Transverse colon (tissue), 4 donors: Measurements from ENCODE around the gene C4orf51. TPM values are rescaled to one million over a fixed set of nuclear protein-coding genes. Genes with fewer than 3 reads are reported as not detected.

ENCODE experiments used
- DNase-seq: peaks from one replicate; pipeline ENCODE4 v3.0.0-alpha.2; 2019
- H3K27ac ChIP-seq, 4 donors: fragments of 200-600 bp; sonication (generic); 2 replicates each; pipeline ENCODE4 v1.5.1; 2016 to 2018; ENCODE audit warnings: inconsistent platforms in 4 of 4
- H3K27me3 ChIP-seq: fragments of 200-600 bp; sonication (generic); 2 replicates; pipeline ENCODE4 v1.5.1; 2017; ENCODE audit warnings: inconsistent platforms
- H3K36me3 ChIP-seq, 4 donors: fragments of 200-600 bp; sonication (generic); 2 replicates each; pipeline ENCODE4 v1.5.1; 2017 to 2019; ENCODE audit warnings: inconsistent platforms in 4 of 4
- H3K4me1 ChIP-seq, 4 donors: fragments of 200-600 bp; sonication (generic); 2 replicates each; pipeline ENCODE4 v1.5.1; 2017 to 2020; ENCODE audit warnings: inconsistent platforms in 4 of 4
- H3K4me3 ChIP-seq, 4 donors: fragments of 200-600 bp; sonication (generic); 1 replicate in 1 of 4; 2 replicates in 3 of 4; pipeline versions ENCODE4 v1.5.1 to v1.6.1; 2017 to 2019; ENCODE audit warnings: inconsistent platforms in 4 of 4
- H3K9me3 ChIP-seq, 2 donors: fragments of 200-600 bp; sonication (generic); 2 replicates each; pipeline ENCODE4 v1.5.1; 2017 to 2019; ENCODE audit warnings: inconsistent platforms in 2 of 2
- EP300 ChIP-seq: sonication (generic); formaldehyde crosslinking; IDR thresholded peaks from one replicate; pipeline ENCODE4 v1.6.1; 2017; ENCODE audit warnings: antibody characterized with exemption, low read depth
- POLR2A ChIP-seq: fragments of 450-650 bp; IDR thresholded peaks from one replicate; pipeline ENCODE4 v1.6.1; 2016; ENCODE audit warnings: antibody characterized with exemption, mild to moderate bottlenecking, moderate library complexity
- POLR2AphosphoS5 ChIP-seq, 3 donors: sonication (generic); formaldehyde crosslinking; IDR thresholded peaks; one replicate each; pipeline ENCODE4 v1.6.1; 2016; ENCODE audit warnings: antibody characterized with exemption in 3 of 3
- WGBS, 2 donors: methylation state at CpG; one replicate each; pipeline ENCODE4 v1.1.5; 2018; ENCODE audit warnings: low coverage in 1 of 2; 5-methylcytosine and 5-hydroxymethylcytosine counted together
- in situ Hi-C, 4 donors: fragments of 200-750 bp; cut with MboI; loops; one replicate each; pipeline versions ENCODE4 v1.15.0 to v1.15.1; 2017; ENCODE audit warnings: low sequenced_read_pairs in 3 of 4, low pct_ligation_motif_present in 1 of 4, low pct_unique_long_range_greater_than_20kb in 1 of 4
- intact Hi-C: fragments of 100-400 bp; cut with DNase I; formaldehyde crosslinking; loops from one replicate; pipeline ENCODE4 v1.15.1; 2023; ENCODE audit warnings: low total_unique reads
- total RNA-seq, 4 donors: library from RNA; depleted of rRNA; stranded (reverse); fragments of >200 nt; gene quantifications; one replicate each; pipeline ENCODE4 v1.1.0, GENCODE V29; 2016
- TF ChIP-seq, protein P1 (sequence below), 5 experiments: fragments of 200-600 bp in 3 of 5; fragments of 450-650 bp in 2 of 5; sonication (generic) in 3 of 5; IDR thresholded peaks; 1 replicate in 2 of 5; 2 replicates in 3 of 5; pipeline ENCODE4 v1.5.1; 2016 to 2017; ENCODE audit warnings: antibody characterized with exemption in 5 of 5, inconsistent platforms in 3 of 5, mild to moderate bottlenecking in 2 of 5, moderate library complexity in 1 of 5

Gene C4orf51
- total RNA-seq, 4 donors from 2014 or later = not detected

DNA sequence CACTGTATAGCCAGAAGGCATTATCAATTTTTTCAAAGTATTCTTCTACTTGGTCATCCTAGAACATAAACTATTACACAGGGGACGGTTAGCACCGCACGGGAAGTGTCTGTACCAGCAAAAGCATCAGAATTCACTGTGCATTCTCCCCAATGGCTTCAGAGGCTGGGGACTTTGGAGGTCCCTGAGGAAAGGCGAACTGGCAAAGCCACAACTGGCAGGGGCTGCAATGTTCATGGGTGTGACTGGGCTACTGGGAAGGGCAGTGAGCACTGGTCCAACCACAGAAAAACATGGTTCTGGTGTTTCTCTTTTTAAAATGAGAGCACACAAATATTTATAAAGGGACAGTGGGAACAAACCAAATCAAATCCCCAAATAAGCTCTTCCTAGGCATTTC, 83.5 kb downstream of the C4orf51 start:
- H3K27ac ChIP-seq = no peak overlapping the region
- intact Hi-C loops = no loop called here
- no peaks in the 10 kb centered on the region for H3K4me1 ChIP-seq
- no peaks in the 10 kb centered on the region for H3K27me3 ChIP-seq
- WGBS, 2 donors = 87 to 94% methylated on average over 2 to 4 of the region's 4 CpGs
- no peak overlapping the region for H3K4me3 ChIP-seq
- DNase-seq = no peak
- H3K36me3 ChIP-seq = peaks cover 0 to 32% (median 11%) of the 10 kb centered on the region in 4 donors
- in situ Hi-C loops = no loop called here
- TF ChIP-seq EP300 = no peak
- no peak for TF ChIP-seq POLR2A
- TF ChIP-seq, protein P1, sequence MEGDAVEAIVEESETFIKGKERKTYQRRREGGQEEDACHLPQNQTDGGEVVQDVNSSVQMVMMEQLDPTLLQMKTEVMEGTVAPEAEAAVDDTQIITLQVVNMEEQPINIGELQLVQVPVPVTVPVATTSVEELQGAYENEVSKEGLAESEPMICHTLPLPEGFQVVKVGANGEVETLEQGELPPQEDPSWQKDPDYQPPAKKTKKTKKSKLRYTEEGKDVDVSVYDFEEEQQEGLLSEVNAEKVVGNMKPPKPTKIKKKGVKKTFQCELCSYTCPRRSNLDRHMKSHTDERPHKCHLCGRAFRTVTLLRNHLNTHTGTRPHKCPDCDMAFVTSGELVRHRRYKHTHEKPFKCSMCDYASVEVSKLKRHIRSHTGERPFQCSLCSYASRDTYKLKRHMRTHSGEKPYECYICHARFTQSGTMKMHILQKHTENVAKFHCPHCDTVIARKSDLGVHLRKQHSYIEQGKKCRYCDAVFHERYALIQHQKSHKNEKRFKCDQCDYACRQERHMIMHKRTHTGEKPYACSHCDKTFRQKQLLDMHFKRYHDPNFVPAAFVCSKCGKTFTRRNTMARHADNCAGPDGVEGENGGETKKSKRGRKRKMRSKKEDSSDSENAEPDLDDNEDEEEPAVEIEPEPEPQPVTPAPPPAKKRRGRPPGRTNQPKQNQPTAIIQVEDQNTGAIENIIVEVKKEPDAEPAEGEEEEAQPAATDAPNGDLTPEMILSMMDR (IDR thresholded peaks at IDR 0.05) = no peak
- TF ChIP-seq POLR2AphosphoS5 (IDR thresholded peaks at IDR 0.05) = no peak
- H3K9me3 ChIP-seq = no peaks in the 10 kb centered on the region

DNA sequence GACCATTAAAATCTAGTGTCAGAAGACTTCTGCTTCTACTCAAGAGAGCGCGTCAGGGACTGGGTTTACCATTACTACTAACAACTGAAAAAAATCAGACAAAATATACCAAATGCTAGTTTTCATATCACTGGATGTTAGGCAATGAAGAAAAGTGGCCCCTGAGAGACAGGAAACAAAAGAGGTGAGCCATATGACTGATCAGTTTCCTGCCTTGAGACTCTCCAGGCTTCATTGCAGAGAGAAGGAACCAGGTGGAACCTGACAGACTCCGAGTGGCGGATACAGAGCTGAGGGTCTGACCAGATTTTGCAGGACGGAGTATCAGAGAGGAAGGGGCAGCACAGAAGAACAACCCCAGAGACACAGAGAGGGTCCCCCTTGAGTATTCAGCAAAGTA, 86.3 kb downstream of the C4orf51 start:
- WGBS, 2 donors = 94 to 95% methylated on average over 4 to 5 of the region's 5 CpGs
- Histone ChIP-seq H3K27me3 (no peaks in the 10 kb centered on the region), H3K27ac (no peak overlapping the region), H3K36me3 (peaks cover 0 to 18% (median 7%) of the 10 kb centered on the region in 4 donors), H3K4me1 (no peaks in the 10 kb centered on the region), H3K9me3 (no peaks in the 10 kb centered on the region), H3K4me3 (no peak overlapping the region)
- in situ Hi-C loops (no loop called here), intact Hi-C loops (no loop called here)
- DNase-seq = no peak
- TF ChIP-seq, protein P1 (IDR thresholded peaks at IDR 0.05) = no peak
- TF ChIP-seq POLR2A = no peak
- no peak for TF ChIP-seq POLR2AphosphoS5 (IDR thresholded peaks at IDR 0.05)
- TF ChIP-seq EP300 = no peak

DNA sequence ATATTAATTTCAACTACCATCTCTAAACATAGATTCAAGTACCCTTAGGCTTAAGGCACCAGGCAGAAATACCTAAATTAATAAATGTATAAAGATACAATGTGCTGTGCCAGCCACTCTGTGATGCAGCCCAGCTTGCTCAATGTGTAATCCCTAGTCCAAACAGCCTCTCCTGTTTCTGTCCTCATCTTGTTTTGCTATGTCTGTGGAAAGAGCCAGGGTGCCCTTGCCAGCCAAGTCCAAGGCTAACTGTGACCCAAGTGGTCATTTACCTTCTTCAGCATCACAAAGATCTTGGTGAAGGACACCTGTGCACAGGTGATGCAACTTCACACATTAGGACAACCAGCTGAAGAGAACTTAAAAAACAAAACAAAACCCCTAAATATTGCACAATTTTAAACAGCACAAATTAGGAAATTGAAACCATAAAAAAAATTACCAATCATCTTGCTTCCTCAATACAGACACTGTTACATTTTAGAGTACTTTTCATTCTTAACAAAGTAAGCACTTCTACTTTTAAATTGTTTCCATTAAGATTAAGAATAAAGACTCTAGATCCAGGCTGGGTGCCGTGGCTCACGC, 89.6 kb downstream of the C4orf51 start:
- in situ Hi-C loops (no loop called here), intact Hi-C loops (loop anchor here (5.0 kb wide), 1 partner anchor 32 kb away; no protein-coding TSS in a partner anchor)
- Histone ChIP-seq H3K36me3 (peaks cover 0 to 10% (median 4%) of the 10 kb centered on the region in 4 donors), H3K27me3 (no peaks in the 10 kb centered on the region), H3K4me1 (peaks cover 0 to 4% (median 2%) of the 10 kb centered on the region in 4 donors), H3K9me3 (no peaks in the 10 kb centered on the region), H3K4me3 (no peak overlapping the region), H3K27ac (no peak overlapping the region)
- no peak for TF ChIP-seq POLR2A
- no peak for TF ChIP-seq POLR2AphosphoS5 (IDR thresholded peaks at IDR 0.05)
- no peak for TF ChIP-seq EP300
- TF ChIP-seq, protein P1 (IDR thresholded peaks at IDR 0.05) = no peak
- no peak for DNase-seq
- WGBS, 2 donors = 80 to 87% methylated on average over 1 to 2 of the region's 2 CpGs

DNA sequence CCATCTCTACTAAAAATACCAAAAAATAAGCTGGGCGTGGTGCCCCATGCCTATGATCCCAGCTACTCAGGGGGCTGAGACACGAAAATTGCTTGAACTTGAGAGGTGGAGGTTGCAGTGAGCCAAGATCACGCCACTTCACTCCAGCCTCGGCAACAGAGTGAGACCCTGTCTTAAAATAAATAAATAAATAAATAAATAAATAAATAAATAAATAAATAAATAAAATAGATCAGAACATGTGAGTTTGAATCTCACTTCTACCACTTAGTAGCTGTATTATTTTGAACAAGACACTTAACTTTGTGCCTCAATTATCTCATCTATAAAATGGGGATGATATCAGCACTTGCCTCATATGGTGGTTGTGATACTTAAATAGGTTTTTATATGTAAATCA, 90.2 kb downstream of the C4orf51 start:
- Histone ChIP-seq H3K4me1 (peaks cover 0 to 4% (median 2%) of the 10 kb centered on the region in 4 donors), H3K36me3 (peaks cover 0 to 6% (median 2%) of the 10 kb centered on the region in 4 donors), H3K27me3 (no peaks in the 10 kb centered on the region), H3K27ac (no peak overlapping the region), H3K4me3 (no peak overlapping the region), H3K9me3 (no peaks in the 10 kb centered on the region)
- intact Hi-C loops = loop anchor here (5.0 kb wide), 1 partner anchor 33 kb away; no protein-coding TSS in a partner anchor
- DNase-seq = no peak
- WGBS, 2 donors = 91 to 94% methylated on average over 3 to 4 of the region's 4 CpGs
- TF ChIP-seq, protein P1 (IDR thresholded peaks at IDR 0.05) = no peak
- no peak for TF ChIP-seq POLR2A
- TF ChIP-seq POLR2AphosphoS5 (IDR thresholded peaks at IDR 0.05) = no peak
- in situ Hi-C loops = no loop called here
